NCI-H82 (cell line): Measurements from ENCODE around the gene CDV3.
"Not testable (repeated sequence)": the region's sequence is repeated elsewhere in the genome, so short reads cannot be mapped to it uniquely, and the experiment has no call there.

Experiments used
- DNase-seq: peaks from one replicate; lab custom pipeline; 2025; lab: John Stamatoyannopoulos, UW

Gene CDV3

GRCh38 chr3:133573629-133574194, at the start of gene CDV3:
CDV3 (plus strand) TSS chr3:133573686; CDS start chr3:133574045, 359 bp downstream.
- no peak for DNase-seq

GRCh38 chr3:133523758-133524157, 49.7 kb upstream of the CDV3 start:
- not testable (repeated sequence) for DNase-seq

GRCh38 chr3:133525435-133525834, 48.1 kb upstream of the CDV3 start:
- DNase-seq, result no peak

- no peak for DNase-seq
These were observed 46.3 kb upstream of the CDV3 start for GRCh38 chr3:133527081-133527715.

GRCh38 chr3:133529809-133530208, 43.7 kb upstream of the CDV3 start:
- no peak for DNase-seq

GRCh38 chr3:133531981-133532380, 41.5 kb upstream of the CDV3 start:
- DNase-seq, result no peak

GRCh38 chr3:133532951-133533350, 40.5 kb upstream of the CDV3 start:
- DNase-seq, result no peak

GRCh38 chr3:133535971-133536881, 37.3 kb upstream of the CDV3 start:
- DNase-seq, result no peak

- not testable (repeated sequence) for DNase-seq
These were observed 36.4 kb upstream of the CDV3 start for GRCh38 chr3:133537131-133537530.

GRCh38 chr3:133538154-133538553, 35.3 kb upstream of the CDV3 start:
- DNase-seq, result no peak

GRCh38 chr3:133540896-133541674, 32.4 kb upstream of the CDV3 start:
- DNase-seq, result peak; percentile 47

GRCh38 chr3:133542871-133543270, 30.6 kb upstream of the CDV3 start:
- DNase-seq, result no peak

GRCh38 chr3:133544983-133545382, 28.5 kb upstream of the CDV3 start:
- DNase-seq, result not testable (repeated sequence)

GRCh38 chr3:133547432-133548041, 25.9 kb upstream of the CDV3 start:
- DNase-seq, result no peak

- DNase-seq, result no peak
These were observed 25.4 kb upstream of the CDV3 start for GRCh38 chr3:133548090-133548489.

GRCh38 chr3:133549565-133549964, 23.9 kb upstream of the CDV3 start:
- DNase-seq, result no peak

- DNase-seq, result not testable (repeated sequence)
These were observed 21.9 kb upstream of the CDV3 start for GRCh38 chr3:133551589-133551988.

- no peak for DNase-seq
These were observed 11.8 kb upstream of the CDV3 start for GRCh38 chr3:133561679-133562078.

GRCh38 chr3:133562376-133562775, 11.1 kb upstream of the CDV3 start:
- no peak for DNase-seq

- DNase-seq, result no peak
These were observed 10.3 kb upstream of the CDV3 start for GRCh38 chr3:133563186-133563591.

- no peak for DNase-seq
These were observed 9.7 kb upstream of the CDV3 start for GRCh38 chr3:133563816-133564215.
